ENCODE results near the gene U2AF2. TPM values are rescaled to one million over a fixed set of nuclear protein-coding genes. Genes with fewer than 3 reads are reported as not detected.
A peak's percentile ranks its signal among the peaks of the same experiment; 100 is the strongest.

The U2AF2 gene
- total and polyA plus RNA-seq, 2 of the 4 experiments (the other 2 are of a cell fraction) = 120 to 260 TPM

DNA sequence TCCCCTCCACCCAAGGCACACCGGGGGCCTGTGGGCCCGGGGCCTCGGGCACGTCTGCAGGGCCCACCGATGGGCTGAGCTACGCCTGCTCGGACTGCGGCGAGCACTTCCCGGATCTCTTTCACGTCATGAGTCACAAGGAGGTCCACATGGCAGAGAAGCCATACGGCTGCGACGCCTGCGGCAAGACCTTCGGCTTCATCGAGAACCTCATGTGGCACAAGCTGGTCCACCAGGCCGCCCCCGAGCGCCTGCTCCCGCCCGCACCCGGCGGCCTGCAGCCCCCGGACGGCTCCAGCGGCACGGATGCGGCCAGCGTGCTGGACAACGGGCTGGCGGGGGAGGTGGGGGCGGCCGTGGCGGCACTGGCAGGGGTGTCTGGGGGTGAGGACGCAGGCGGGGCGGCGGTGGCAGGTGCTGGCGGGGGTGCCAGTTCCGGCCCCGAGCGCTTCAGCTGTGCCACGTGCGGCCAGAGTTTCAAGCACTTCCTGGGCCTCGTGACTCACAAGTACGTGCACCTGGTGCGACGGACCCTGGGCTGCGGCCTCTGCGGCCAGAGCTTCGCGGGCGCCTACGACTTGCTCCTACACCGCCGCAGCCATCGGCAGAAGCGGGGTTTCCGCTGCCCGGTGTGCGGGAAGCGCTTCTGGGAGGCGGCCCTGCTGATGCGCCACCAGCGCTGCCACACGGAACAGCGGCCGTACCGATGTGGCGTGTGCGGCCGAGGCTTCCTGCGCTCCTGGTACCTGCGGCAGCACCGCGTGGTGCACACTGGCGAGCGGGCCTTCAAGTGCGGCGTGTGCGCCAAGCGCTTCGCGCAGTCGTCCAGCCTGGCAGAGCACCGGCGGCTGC, 39.1 kb upstream of the U2AF2 start:
- Histone ChIP-seq H4K8ac (ENCODE audit: low read depth in 2 of 2, low read length in 2 of 2) (no peak overlapping the region), H3K79me1 (ENCODE audit: low read depth in 1 of 2, low read length in 2 of 2) (peaks cover 24 to 52% of the 10 kb centered on the region in 2 experiments), H3K27me3 (ENCODE audit: control insufficient read depth, insufficient read depth, low read length) (no peaks in the 10 kb centered on the region), H3K9me1 (ENCODE audit: insufficient read depth, low read length) (peaks cover 24% of the 10 kb centered on the region), H4K91ac (ENCODE audit: insufficient read depth, low read depth, low read length) (no peak overlapping the region), H3K9me3 (ENCODE audit: control insufficient read depth, insufficient read depth, low read length) (no peaks in the 10 kb centered on the region), H3K4me2 (ENCODE audit: low read depth, low read length) (no peak overlapping the region), H3K9ac (ENCODE audit: low read depth, low read length) (no peak overlapping the region), H4K5ac (ENCODE audit: low read depth, low read length) (no peak overlapping the region), H3K4me3 (ENCODE audit: insufficient read depth, low read depth, low read length) (no peak overlapping the region), H3K18ac (ENCODE audit: low read depth, low read length) (no peak overlapping the region), H3K56ac (ENCODE audit: extremely low read depth, insufficient read depth, low read length) (no peak overlapping the region), H2BK20ac (ENCODE audit: low read depth, low read length) (no peak overlapping the region), H3K27ac (ENCODE audit: insufficient read depth, low read length) (no peak overlapping the region), H3K23ac (ENCODE audit: low read depth, low read length) (no peak overlapping the region), H3K4me1 (ENCODE audit: control insufficient read depth, insufficient read depth, low read length) (peaks cover 13% of the 10 kb centered on the region), H3K4ac (ENCODE audit: low read depth, low read length) (no peak overlapping the region), H3K14ac (replicated peaks; ENCODE audit: low read depth, low read length) (no peak overlapping the region), H4K20me1 (ENCODE audit: insufficient read depth, low read length) (peaks cover 35% of the 10 kb centered on the region), H2BK120ac (ENCODE audit: low read depth, low read length) (no peak overlapping the region), H2AK5ac (ENCODE audit: low read depth, low read length) (no peak overlapping the region), H3K36me3 (ENCODE audit: control insufficient read depth, insufficient read depth, low read length) (peaks cover 35% of the 10 kb centered on the region), H2BK5ac (ENCODE audit: low read depth, low read length, poor library complexity, severe bottlenecking) (no peak overlapping the region), H2AFZ (replicated peaks; ENCODE audit: low read length, poor library complexity) (no peak overlapping the region), H2AK9ac (replicated peaks; ENCODE audit: low read depth, low read length, poor library complexity) (peak overlapping the region; percentile 65), H2BK15ac (ENCODE audit: low read depth, low read length) (no peak overlapping the region)
- intact Hi-C loops (cut with micrococcal nuclease) (no loop called here), in situ Hi-C loops (cut with MboI; ENCODE audit: low sequenced_read_pairs) (no loop called here), dilution Hi-C loops (cut with HindIII; ENCODE audit: low sequenced_read_pairs, unreplicated experiment) (no loop called here)
- POLR2A ChIA-PET (ENCODE audit: unreplicated experiment) = no interaction called here
- 98% methylated on average over 63 of the region's 88 CpGs; no CpG with 5 or more reads in 1 of the 2 experiments for WGBS, 2 experiments (ENCODE audit: extremely low coverage in 2 of 2, insufficient read length in 1 of 2)
- DNase-seq (no peak), ATAC-seq (ENCODE audit: low read depth) (no peak)
- BruUV-seq (replicated peaks) = no TSS peak
- CTCF ChIA-PET = no interaction called here
- TF ChIP-seq RFX5 (IDR thresholded peaks at IDR 0.05; ENCODE audit: low read depth, low read length) (no peak), POLR2A (IDR thresholded peaks at IDR 0.05; ENCODE audit: low read depth, low read length) (no peak), RAD21 (IDR thresholded peaks at IDR 0.05; ENCODE audit: low read length) (no peak), SMC3 (IDR thresholded peaks at IDR 0.05; ENCODE audit: low read depth, low read length) (no peak), MAFK (IDR thresholded peaks at IDR 0.05; ENCODE audit: low read depth, low read length) (no peak), RCOR1 (IDR thresholded peaks at IDR 0.05; ENCODE audit: insufficient replicate concordance, low read length) (no peak), MXI1 (IDR thresholded peaks at IDR 0.05; ENCODE audit: borderline replicate concordance, low read depth, low read length) (no peak), NFE2L2 (IDR thresholded peaks at IDR 0.05; ENCODE audit: low read depth, low read length) (no peak), CHD1 (IDR thresholded peaks at IDR 0.05; ENCODE audit: low read depth, low read length) (no peak), USF2 (IDR thresholded peaks at IDR 0.05; ENCODE audit: low read depth, low read length) (no peak), CEBPB (IDR thresholded peaks at IDR 0.05; ENCODE audit: low read depth, low read length) (no peak), BHLHE40 (IDR thresholded peaks at IDR 0.05; ENCODE audit: low read depth, low read length) (no peak), MAZ (IDR thresholded peaks at IDR 0.05; ENCODE audit: borderline replicate concordance, low read depth, low read length) (no peak)
- TF ChIP-seq, protein P1, sequence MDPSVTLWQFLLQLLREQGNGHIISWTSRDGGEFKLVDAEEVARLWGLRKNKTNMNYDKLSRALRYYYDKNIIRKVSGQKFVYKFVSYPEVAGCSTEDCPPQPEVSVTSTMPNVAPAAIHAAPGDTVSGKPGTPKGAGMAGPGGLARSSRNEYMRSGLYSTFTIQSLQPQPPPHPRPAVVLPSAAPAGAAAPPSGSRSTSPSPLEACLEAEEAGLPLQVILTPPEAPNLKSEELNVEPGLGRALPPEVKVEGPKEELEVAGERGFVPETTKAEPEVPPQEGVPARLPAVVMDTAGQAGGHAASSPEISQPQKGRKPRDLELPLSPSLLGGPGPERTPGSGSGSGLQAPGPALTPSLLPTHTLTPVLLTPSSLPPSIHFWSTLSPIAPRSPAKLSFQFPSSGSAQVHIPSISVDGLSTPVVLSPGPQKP (IDR thresholded peaks at IDR 0.05; ENCODE audit: borderline replicate concordance, low read depth, low read length) = no peak
- TF ChIP-seq, protein P2, sequence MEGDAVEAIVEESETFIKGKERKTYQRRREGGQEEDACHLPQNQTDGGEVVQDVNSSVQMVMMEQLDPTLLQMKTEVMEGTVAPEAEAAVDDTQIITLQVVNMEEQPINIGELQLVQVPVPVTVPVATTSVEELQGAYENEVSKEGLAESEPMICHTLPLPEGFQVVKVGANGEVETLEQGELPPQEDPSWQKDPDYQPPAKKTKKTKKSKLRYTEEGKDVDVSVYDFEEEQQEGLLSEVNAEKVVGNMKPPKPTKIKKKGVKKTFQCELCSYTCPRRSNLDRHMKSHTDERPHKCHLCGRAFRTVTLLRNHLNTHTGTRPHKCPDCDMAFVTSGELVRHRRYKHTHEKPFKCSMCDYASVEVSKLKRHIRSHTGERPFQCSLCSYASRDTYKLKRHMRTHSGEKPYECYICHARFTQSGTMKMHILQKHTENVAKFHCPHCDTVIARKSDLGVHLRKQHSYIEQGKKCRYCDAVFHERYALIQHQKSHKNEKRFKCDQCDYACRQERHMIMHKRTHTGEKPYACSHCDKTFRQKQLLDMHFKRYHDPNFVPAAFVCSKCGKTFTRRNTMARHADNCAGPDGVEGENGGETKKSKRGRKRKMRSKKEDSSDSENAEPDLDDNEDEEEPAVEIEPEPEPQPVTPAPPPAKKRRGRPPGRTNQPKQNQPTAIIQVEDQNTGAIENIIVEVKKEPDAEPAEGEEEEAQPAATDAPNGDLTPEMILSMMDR (conservative IDR thresholded peaks at IDR 0.05; ENCODE audit: low read depth, low read length) = no peak
